Small intestine (tissue), 7 donors: Measurements from ENCODE around the gene PKN1. TPM values are rescaled to one million over a fixed set of nuclear protein-coding genes. Genes with fewer than 3 reads are reported as not detected.
"Not testable (repeated sequence)": the region's sequence is repeated elsewhere in the genome, so short reads cannot be mapped to it uniquely, and the experiment has no call there.

ENCODE experiments used
- DNase-seq, 2 donors: peaks; one replicate each; pipeline versions ENCODE4 v3.0.0 to v3.0.0-alpha.2; 2013
- FAIRE-seq: peaks from 2 replicates; lab custom pipeline; 2012; peaks lifted over from hg19 to GRCh38; lab: Jason Lieb, UNC
- H3K27ac ChIP-seq, 3 donors: one replicate each; pipeline ENCODE4 v1.5.1; 2013; ENCODE audit warnings: low read length in 2 of 3, mild to moderate bottlenecking in 2 of 3, control low read depth in 1 of 3, inconsistent platforms in 1 of 3, low read depth in 1 of 3, moderate library complexity in 1 of 3
- H3K27me3 ChIP-seq, 3 donors: one replicate each; pipeline ENCODE4 v1.6.1; 2013; ENCODE audit warnings: low read length in 3 of 3, inconsistent platforms in 1 of 3; ENCODE audit not compliant: control insufficient read depth in 3 of 3, insufficient read depth in 3 of 3
- H3K36me3 ChIP-seq, 3 donors: one replicate each; pipeline ENCODE4 v1.6.1; 2013; ENCODE audit warnings: low read length in 3 of 3, inconsistent platforms in 1 of 3, low read depth in 1 of 3, mild to moderate bottlenecking in 1 of 3, moderate library complexity in 1 of 3; ENCODE audit not compliant: control insufficient read depth in 3 of 3, insufficient read depth in 2 of 3
- H3K4me1 ChIP-seq, 3 donors: one replicate each; pipeline ENCODE4 v1.6.1; 2013; ENCODE audit warnings: low read length in 2 of 3, inconsistent platforms in 1 of 3, low read depth in 1 of 3, mild to moderate bottlenecking in 1 of 3, moderate library complexity in 1 of 3; ENCODE audit not compliant: control insufficient read depth in 3 of 3, insufficient read depth in 2 of 3
- H3K4me3 ChIP-seq, 3 donors: one replicate each; pipeline ENCODE4 v1.5.1; 2013; ENCODE audit warnings: low read length in 3 of 3, control low read depth in 1 of 3, inconsistent platforms in 1 of 3, low read depth in 1 of 3, mild to moderate bottlenecking in 1 of 3, moderate library complexity in 1 of 3
- H3K9me3 ChIP-seq, 2 donors: one replicate each; pipeline ENCODE4 v1.6.1; 2013; ENCODE audit warnings: low read depth in 1 of 2, low read length in 1 of 2; ENCODE audit not compliant: control insufficient read depth in 2 of 2, insufficient read depth in 1 of 2
- WGBS, 3 donors: extraction: QIAGEN DNeasy Blood & Tissue Kit; methylation state at CpG; one replicate each; pipeline ENCODE4 v1.1.7; 2013; 5-methylcytosine and 5-hydroxymethylcytosine counted together
- polyA plus RNA-seq, 4 donors: library from polyadenylated mRNA; stranded (reverse) in 3 of 4; unstranded in 1 of 4; fragments of 200-250 nt in 3 of 4; fragments of 120-200 nt in 1 of 4; gene quantifications; one replicate each; pipeline versions ENCODE4 v1.2.1 to v1.2.3, GENCODE V29; 2013
- donor health status: healthy with polysubstance abuse.
- donor health status: control.
- donor health status: control.
- donor health status: Bipolar disorder and iron deficiency.
- donor health status: healthy.

The PKN1 gene
- polyA plus RNA-seq, 4 donors, result 8.9 to 65.3 (median 31.4) TPM

GRCh38 chr19:14460935-14461334 lies 27.8 kb downstream of the PKN1 start:
- no peak for DNase-seq
- no peak overlapping the region for H3K4me3 ChIP-seq
- H3K27ac ChIP-seq, result no peak overlapping the region
- no peaks in the 10 kb centered on the region for H3K4me1 ChIP-seq
- WGBS, 3 donors, result 61 to 82% (median 76%) methylated on average over 2 of the region's 2 CpGs
- no peaks in the 10 kb centered on the region for H3K27me3 ChIP-seq
- no peaks in the 10 kb centered on the region for H3K9me3 ChIP-seq
- H3K36me3 ChIP-seq, result peaks cover 0 to 53% (median 5%) of the 10 kb centered on the region in 3 donors
- FAIRE-seq, result no peak

- DNase-seq, H3K4me3 ChIP-seq, FAIRE-seq, H3K4me1 ChIP-seq, H3K27me3 ChIP-seq, H3K27ac ChIP-seq, H3K9me3 ChIP-seq: not testable (repeated sequence)
- WGBS, 3 donors, result 93% methylated on average over 6 to 7 of the region's 7 CpGs
- H3K36me3 ChIP-seq, result peaks cover 0 to 60% (median 5%) of the 10 kb centered on the region in 3 donors
Observed at GRCh38 chr19:14462401-14462800, 29.3 kb downstream of the PKN1 start.

- Histone ChIP-seq H3K36me3 (peaks cover 0 to 62% (median 5%) of the 10 kb centered on the region in 3 donors), H3K27ac (no peak overlapping the region), H3K27me3 (no peaks in the 10 kb centered on the region), H3K4me1 (no peaks in the 10 kb centered on the region), H3K9me3 (no peaks in the 10 kb centered on the region), H3K4me3 (no peak overlapping the region)
- FAIRE-seq, result no peak
- WGBS, 3 donors, result 93 to 94% (median 94%) methylated on average over 17 to 21 of the region's 21 CpGs
- DNase-seq, result no peak
Observed at GRCh38 chr19:14463747-14464146, 30.6 kb downstream of the PKN1 start.

GRCh38 chr19:14467391-14467790 lies 34.3 kb downstream of the PKN1 start:
- 75 to 85% (median 84%) methylated on average over 11 to 12 of the region's 12 CpGs for WGBS, 3 donors
- peaks cover 0 to 81% (median 7%) of the 10 kb centered on the region in 3 donors for H3K36me3 ChIP-seq
- FAIRE-seq, result no peak

GRCh38 chr19:14467816-14468215 lies 34.7 kb downstream of the PKN1 start:
- H3K9me3 ChIP-seq, result no peaks in the 10 kb centered on the region
- H3K27ac ChIP-seq, result no peak overlapping the region
- no peak for FAIRE-seq
- WGBS, 3 donors, result 44 to 74% (median 64%) methylated on average over 9 of the region's 9 CpGs
- no peak overlapping the region for H3K4me3 ChIP-seq
- peaks cover 0 to 80% (median 7%) of the 10 kb centered on the region in 3 donors for H3K36me3 ChIP-seq
- DNase-seq, result no peak
- H3K27me3 ChIP-seq, result peaks cover 2 to 7% (median 3%) of the 10 kb centered on the region in 3 donors
- H3K4me1 ChIP-seq, result peaks cover 0 to 7% (median 2%) of the 10 kb centered on the region in 3 donors

More at GRCh38 chr19:14467391-14467790, 34.3 kb downstream of the PKN1 start:
- DNase-seq, result no peak
- H3K4me3 ChIP-seq, result no peak overlapping the region
- H3K4me1 ChIP-seq, result peaks cover 0 to 2% (median 0%) of the 10 kb centered on the region in 3 donors
- no peak overlapping the region for H3K27ac ChIP-seq
- no peaks in the 10 kb centered on the region for H3K9me3 ChIP-seq
- H3K27me3 ChIP-seq, result peaks cover 0 to 2% (median under 1%) of the 10 kb centered on the region in 3 donors

- Histone ChIP-seq H3K36me3 (peaks cover 0 to 60% (median 3%) of the 10 kb centered on the region in 3 donors), H3K27ac (no peak overlapping the region), H3K4me3 (no peak overlapping the region), H3K9me3 (no peaks in the 10 kb centered on the region), H3K27me3 (peaks cover 6 to 24% (median 14%) of the 10 kb centered on the region in 3 donors), H3K4me1 (peaks cover 0 to 14% (median 2%) of the 10 kb centered on the region in 3 donors)
- WGBS, 3 donors, result 82 to 93% (median 89%) methylated on average over 31 to 32 of the region's 32 CpGs
- FAIRE-seq (no peak), DNase-seq (no peak)
Observed at GRCh38 chr19:14470031-14470876, 37.1 kb downstream of the PKN1 start.

GRCh38 chr19:14471436-14472187 lies 38.5 kb downstream of the PKN1 start:
- Histone ChIP-seq H3K4me1 (peaks cover 0 to 19% (median 2%) of the 10 kb centered on the region in 3 donors), H3K27ac (no peak overlapping the region), H3K27me3 (peaks cover 6 to 29% (median 14%) of the 10 kb centered on the region in 3 donors), H3K9me3 (no peaks in the 10 kb centered on the region), H3K36me3 (peaks cover 0 to 52% (median 3%) of the 10 kb centered on the region in 3 donors), H3K4me3 (no peak overlapping the region)
- DNase-seq, result no peak
- FAIRE-seq, result no peak
- WGBS, 3 donors, result 63 to 73% (median 67%) methylated on average over 38 to 46 of the region's 46 CpGs
